H9 (cell line): ENCODE results near the gene KRTAP4-2. TPM values are rescaled to one million over a fixed set of nuclear protein-coding genes. Genes with fewer than 3 reads are reported as not detected.

Source experiments
- DNase-seq: peaks from one replicate; pipeline ENCODE4 v3.0.0-alpha.2; 2017
- H2AFZ ChIP-seq: one replicate; pipeline ENCODE4 v1.6.1; 2013; ENCODE audit warnings: mild to moderate bottlenecking, low read length, control low read depth, moderate library complexity
- H2AK5ac ChIP-seq: 2 replicates; pipeline ENCODE4 v1.6.1; 2013; ENCODE audit warnings: low read length, control low read depth, mixed read lengths; ENCODE audit not compliant: insufficient read length
- H2BK120ac ChIP-seq: one replicate; pipeline ENCODE4 v1.6.1; 2013; ENCODE audit warnings: low read depth, mild to moderate bottlenecking, low read length, control low read depth, inconsistent platforms; ENCODE audit not compliant: poor library complexity, severe bottlenecking
- H2BK12ac ChIP-seq: 2 replicates; pipeline ENCODE4 v1.6.1; 2013; ENCODE audit warnings: low read length, control low read depth, mixed read lengths, low read depth; ENCODE audit not compliant: insufficient read length
- H2BK15ac ChIP-seq: 2 replicates; pipeline ENCODE4 v1.6.1; 2013; ENCODE audit warnings: low read depth, low read length, control low read depth
- H2BK20ac ChIP-seq: one replicate; pipeline ENCODE4 v1.6.1; 2013; ENCODE audit warnings: low read depth, mild to moderate bottlenecking, low read length, control low read depth, inconsistent platforms; ENCODE audit not compliant: poor library complexity, severe bottlenecking
- H2BK5ac ChIP-seq: 2 replicates; pipeline ENCODE4 v1.6.1; 2013; ENCODE audit warnings: low read length, control low read depth, mixed read lengths; ENCODE audit not compliant: insufficient read length
- H3K14ac ChIP-seq: 2 replicates; pipeline ENCODE4 v1.6.1; 2013; ENCODE audit warnings: low read length, control low read depth; ENCODE audit not compliant: insufficient read depth
- H3K18ac ChIP-seq: 2 replicates; pipeline ENCODE4 v1.6.1; 2013; ENCODE audit warnings: low read depth, mild to moderate bottlenecking, mixed read lengths, low read length, control low read depth; ENCODE audit not compliant: insufficient read length
- H3K23ac ChIP-seq: 2 replicates; pipeline ENCODE4 v1.6.1; 2013; ENCODE audit warnings: low read length, control low read depth, mixed read lengths, low read depth; ENCODE audit not compliant: insufficient read length
- H3K23me2 ChIP-seq: 2 replicates; pipeline ENCODE4 v1.6.1; 2013; ENCODE audit warnings: low read depth, mild to moderate bottlenecking, mixed read lengths, low read length, control low read depth; ENCODE audit not compliant: insufficient read length, poor library complexity, severe bottlenecking
- H3K27ac ChIP-seq: 2 replicates; pipeline ENCODE4 v1.5.1; 2013; ENCODE audit warnings: low read length, control low read depth, mixed read lengths, low read depth; ENCODE audit not compliant: insufficient read length
- H3K27me3 ChIP-seq: 2 replicates; pipeline ENCODE4 v1.6.1; 2013; ENCODE audit warnings: low read length, control low read depth, inconsistent platforms; ENCODE audit not compliant: insufficient read depth
- H3K4ac ChIP-seq: 2 replicates; pipeline ENCODE4 v1.6.1; 2013; ENCODE audit warnings: low read depth, mild to moderate bottlenecking, control low read depth, inconsistent platforms, low read length, moderate library complexity
- H3K4me1 ChIP-seq: 2 replicates; pipeline ENCODE4 v1.6.1; 2013; ENCODE audit warnings: low read length, control low read depth, inconsistent platforms; ENCODE audit not compliant: insufficient read depth
- H3K4me2 ChIP-seq: 2 replicates; pipeline ENCODE4 v1.6.1; 2013; ENCODE audit warnings: low read length, control low read depth, mixed read lengths; ENCODE audit not compliant: insufficient read length, insufficient read depth
- H3K56ac ChIP-seq: 2 replicates; pipeline ENCODE4 v1.6.1; 2013; ENCODE audit warnings: low read depth, mild to moderate bottlenecking, mixed read lengths, low read length, control low read depth; ENCODE audit not compliant: insufficient read length
- H3K79me1 ChIP-seq: 2 replicates; pipeline ENCODE4 v1.6.1; 2013; ENCODE audit warnings: low read depth, mild to moderate bottlenecking, moderate library complexity, low read length, control low read depth, inconsistent platforms; ENCODE audit not compliant: insufficient read depth, poor library complexity, severe bottlenecking
- H3K79me2 ChIP-seq: 2 replicates; pipeline ENCODE4 v1.6.1; 2013; ENCODE audit warnings: low read length, control low read depth, inconsistent platforms; ENCODE audit not compliant: insufficient read depth
- H3K9ac ChIP-seq: 2 replicates; pipeline ENCODE4 v1.6.1; 2013; ENCODE audit warnings: low read length, control low read depth, mixed read lengths; ENCODE audit not compliant: insufficient read length; ENCODE audit errors: extremely low read depth
- H3K9me3 ChIP-seq: one replicate; pipeline ENCODE4 v1.6.1; 2013; ENCODE audit warnings: low read depth, low read length, inconsistent platforms; ENCODE audit not compliant: control insufficient read depth
- H3T11ph ChIP-seq: one replicate; pipeline ENCODE4 v1.6.1; 2013; ENCODE audit warnings: mild to moderate bottlenecking, low read length, control low read depth, inconsistent platforms
- H4K20me1 ChIP-seq: one replicate; pipeline ENCODE4 v1.6.1; 2013; ENCODE audit not compliant: control insufficient read depth, insufficient read length, insufficient read depth
- H4K5ac ChIP-seq: 2 replicates; pipeline ENCODE4 v1.6.1; 2013; ENCODE audit warnings: low read depth, mild to moderate bottlenecking, mixed read lengths, low read length, control low read depth; ENCODE audit not compliant: insufficient read length
- H4K8ac ChIP-seq: replicated peaks from 2 replicates; pipeline ENCODE4 v1.6.1; 2013; ENCODE audit warnings: low read length, control low read depth, mixed read lengths, low read depth; ENCODE audit not compliant: insufficient read length
- H4K91ac ChIP-seq: 2 replicates; pipeline ENCODE4 v1.6.1; 2013; ENCODE audit warnings: low read depth, mild to moderate bottlenecking, moderate library complexity, mixed read lengths, low read length, control low read depth; ENCODE audit not compliant: insufficient read length
- H3K27ac Mint-ChIP-seq, 3 experiments: 2 replicates in 2 of 3; 3 replicates in 1 of 3; pipeline ENCODE4 v1.8.0; 2020 to 2021; ENCODE audit warnings: mixed read lengths in 3 of 3, mild to moderate bottlenecking in 1 of 3, moderate library complexity in 1 of 3
- H3K27me3 Mint-ChIP-seq: 2 replicates; pipeline ENCODE4 v1.8.0; 2021; ENCODE audit warnings: low read depth, mild to moderate bottlenecking, moderate library complexity, mixed read lengths
- H3K36me3 Mint-ChIP-seq, 3 experiments: 2 replicates in 2 of 3; 3 replicates in 1 of 3; pipeline ENCODE4 v1.8.0; 2020 to 2021; ENCODE audit warnings: low read depth in 3 of 3, mixed read lengths in 3 of 3; ENCODE audit not compliant: insufficient read depth in 1 of 3
- H3K4me1 Mint-ChIP-seq, 2 experiments: 2 replicates each; pipeline ENCODE4 v1.8.0; 2020; ENCODE audit warnings: mixed read lengths in 2 of 2
- H3K4me3 Mint-ChIP-seq, 2 experiments: 2 replicates in 1 of 2; 3 replicates in 1 of 2; pipeline ENCODE4 v1.8.0; 2020 to 2021; ENCODE audit warnings: mild to moderate bottlenecking in 2 of 2, mixed read lengths in 2 of 2, moderate library complexity in 1 of 2
- H3K9me3 Mint-ChIP-seq, 2 experiments: 2 replicates in 1 of 2; 3 replicates in 1 of 2; pipeline ENCODE4 v1.8.0; 2020; ENCODE audit warnings: mild to moderate bottlenecking in 2 of 2, mixed read lengths in 2 of 2, moderate library complexity in 1 of 2
- CTCF ChIP-seq: fragments of 200-600 bp; sonication (generic); conservative IDR thresholded peaks from 3 replicates; pipeline ENCODE4 v1.8.0; 2021; ENCODE audit warnings: antibody characterized with exemption, mild to moderate bottlenecking
- total RNA-seq: library from RNA; stranded (reverse); gene quantifications from 2 replicates; pipeline ENCODE4 v1.2.1, GENCODE V29; 2021

The KRTAP4-2 gene
- total RNA-seq, 1 experiment from 2014 or later, result not detected

GRCh38 chr17:41141361-41141760, 36.7 kb downstream of the KRTAP4-2 start:
- no peak for TF ChIP-seq CTCF
- no peak overlapping the region for H3K27ac ChIP-seq
- H3K18ac ChIP-seq, result no peak overlapping the region
- no peaks in the 10 kb centered on the region for H3K79me1 ChIP-seq
- H4K91ac ChIP-seq, result no peak overlapping the region
- no peak overlapping the region for H2AK5ac ChIP-seq
- H2AFZ ChIP-seq, result no peak overlapping the region
- no peak overlapping the region for H3K14ac ChIP-seq
- no peak overlapping the region for H3K4me2 ChIP-seq
- no peaks in the 10 kb centered on the region for H3K27me3 ChIP-seq
- H2BK5ac ChIP-seq, result no peak overlapping the region
- H3K27ac Mint-ChIP-seq, result no peak overlapping the region
- no peaks in the 10 kb centered on the region for H3K23me2 ChIP-seq
- H3K4me1 Mint-ChIP-seq, result peaks cover 0 to under 1% of the 10 kb centered on the region in 2 experiments; a peak in 1 of 4 replicates
- no peaks in the 10 kb centered on the region for H3K4me1 ChIP-seq
- peaks cover 31 to 40% of the 10 kb centered on the region in 2 experiments for H3K9me3 Mint-ChIP-seq
- H3K27me3 Mint-ChIP-seq, result peaks cover 2% of the 10 kb centered on the region
- H3K56ac ChIP-seq, result no peak overlapping the region
- H2BK12ac ChIP-seq, result no peak overlapping the region
- no peak overlapping the region for H4K5ac ChIP-seq
- H3K79me2 ChIP-seq, result no peaks in the 10 kb centered on the region
- no peak overlapping the region for H2BK120ac ChIP-seq
- H2BK20ac ChIP-seq, result no peak overlapping the region
- peaks cover 7% of the 10 kb centered on the region for H3K9me3 ChIP-seq
- no peak overlapping the region for H4K8ac ChIP-seq
- H3K36me3 Mint-ChIP-seq, result peaks cover 14 to 39% (median 23%) of the 10 kb centered on the region in 3 experiments
- H3K4ac ChIP-seq, result no peak overlapping the region
- no peak overlapping the region for H3K23ac ChIP-seq
- no peak overlapping the region for H3T11ph ChIP-seq
- DNase-seq, result no peak
- no peak overlapping the region for H3K4me3 Mint-ChIP-seq
- no peaks in the 10 kb centered on the region for H4K20me1 ChIP-seq
- no peak overlapping the region for H3K9ac ChIP-seq
- H2BK15ac ChIP-seq, result no peak overlapping the region
